HepG2 (cell line): ENCODE measurements around the gene MLXIPL. TPM values are rescaled to one million over a fixed set of nuclear protein-coding genes. Genes with fewer than 3 reads are reported as not detected.

ENCODE experiments used
- ARID4A ChIP-seq: sonication (generic); formaldehyde crosslinking; IDR thresholded peaks from 2 replicates; pipeline ENCODE4 v1.5.0; 2020; ENCODE audit warnings: mild to moderate bottlenecking, missing genetic modification reagents, borderline replicate concordance
- GATAD2A ChIP-seq: IDR thresholded peaks from 2 replicates; pipeline ENCODE4 v1.6.1; 2016
- HOXD1 ChIP-seq: sonication (generic); formaldehyde crosslinking; IDR thresholded peaks from 2 replicates; pipeline ENCODE4 v1.5.0; 2020; ENCODE audit warnings: missing genetic modification reagents
- LRRFIP1 ChIP-seq: sonication (generic); formaldehyde crosslinking; conservative IDR thresholded peaks from 2 replicates; pipeline ENCODE4 v1.4.0; 2020; ENCODE audit warnings: missing genetic modification reagents
- MAFF ChIP-seq: IDR thresholded peaks from 2 replicates; pipeline ENCODE4 v1.6.1; 2011; ENCODE audit warnings: low read depth, low read length, improper control_type of control experiment
- ZNF260 ChIP-seq: sonication (generic); formaldehyde crosslinking; IDR thresholded peaks from 2 replicates; pipeline ENCODE4 v1.4.0; 2020; ENCODE audit warnings: missing genetic modification reagents, low read depth, mild to moderate bottlenecking, borderline replicate concordance
- ZNF3 ChIP-seq: IDR thresholded peaks from 2 replicates; pipeline ENCODE4 v1.7.0; 2017; ENCODE audit warnings: inconsistent platforms
- ZNF318 ChIP-seq: sonication (generic); formaldehyde crosslinking; IDR thresholded peaks from 2 replicates; pipeline ENCODE4 v1.4.0; 2020; ENCODE audit warnings: mild to moderate bottlenecking, missing genetic modification reagents
- ZNF431 ChIP-seq: sonication (generic); formaldehyde crosslinking; IDR thresholded peaks from 2 replicates; pipeline ENCODE4 v1.9.0; 2022; ENCODE audit warnings: missing genetic modification reagents, low read depth, mild to moderate bottlenecking, borderline replicate concordance
- ZNF773 ChIP-seq: sonication (generic); formaldehyde crosslinking; IDR thresholded peaks from 2 replicates; pipeline ENCODE4 v1.4.0; 2020; ENCODE audit warnings: missing genetic modification reagents, borderline replicate concordance
- polyA plus RNA-seq, 8 experiments: library from polyadenylated mRNA; depleted of rRNA in 3 of 8; stranded (reverse) in 7 of 8; unstranded in 1 of 8; fragments of >200 nt; fragmentation: Illumina TruSeq in 4 of 8; extraction: Trizol in 4 of 8; gene quantifications; 2 replicates each; pipeline versions ENCODE4 v1.2.1 to v1.2.3, GENCODE V29; 2011 to 2016; ENCODE audit warnings: low read depth in 4 of 8, missing spikeins in 1 of 8, mixed read lengths in 1 of 8; ENCODE audit not compliant: insufficient read depth in 1 of 8
- total RNA-seq, 5 experiments: library from RNA; depleted of rRNA; stranded (reverse); fragments of >200 nt; fragmentation: Illumina TruSeq; extraction: Trizol; gene quantifications; 2 replicates each; pipeline ENCODE4 v1.2.3, GENCODE V29; 2016; ENCODE audit warnings: low read depth in 1 of 5
- TF ChIP-seq, protein P1 (sequence below): sonication (generic); formaldehyde crosslinking; IDR thresholded peaks from 2 replicates; pipeline ENCODE4 v1.9.0; 2021; ENCODE audit warnings: missing genetic modification reagents, borderline replicate concordance

MLXIPL gene
- total and polyA plus RNA-seq, 2 of the 13 experiments (the other 11 are each of a cell fraction or from before 2014, with no cell fraction given) = 51.6 to 60.1 TPM

- no peak for TF ChIP-seq ZNF318 (CRISPR knock-in tag)
- TF ChIP-seq, protein P1, sequence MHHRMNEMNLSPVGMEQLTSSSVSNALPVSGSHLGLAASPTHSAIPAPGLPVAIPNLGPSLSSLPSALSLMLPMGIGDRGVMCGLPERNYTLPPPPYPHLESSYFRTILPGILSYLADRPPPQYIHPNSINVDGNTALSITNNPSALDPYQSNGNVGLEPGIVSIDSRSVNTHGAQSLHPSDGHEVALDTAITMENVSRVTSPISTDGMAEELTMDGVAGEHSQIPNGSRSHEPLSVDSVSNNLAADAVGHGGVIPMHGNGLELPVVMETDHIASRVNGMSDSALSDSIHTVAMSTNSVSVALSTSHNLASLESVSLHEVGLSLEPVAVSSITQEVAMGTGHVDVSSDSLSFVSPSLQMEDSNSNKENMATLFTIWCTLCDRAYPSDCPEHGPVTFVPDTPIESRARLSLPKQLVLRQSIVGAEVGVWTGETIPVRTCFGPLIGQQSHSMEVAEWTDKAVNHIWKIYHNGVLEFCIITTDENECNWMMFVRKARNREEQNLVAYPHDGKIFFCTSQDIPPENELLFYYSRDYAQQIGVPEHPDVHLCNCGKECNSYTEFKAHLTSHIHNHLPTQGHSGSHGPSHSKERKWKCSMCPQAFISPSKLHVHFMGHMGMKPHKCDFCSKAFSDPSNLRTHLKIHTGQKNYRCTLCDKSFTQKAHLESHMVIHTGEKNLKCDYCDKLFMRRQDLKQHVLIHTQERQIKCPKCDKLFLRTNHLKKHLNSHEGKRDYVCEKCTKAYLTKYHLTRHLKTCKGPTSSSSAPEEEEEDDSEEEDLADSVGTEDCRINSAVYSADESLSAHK (CRISPR knock-in tag) = no peak
- TF ChIP-seq HOXD1 (CRISPR knock-in tag) = no peak; the same call in 1 of the 2 replicates
- TF ChIP-seq MAFF = no peak
- TF ChIP-seq ZNF773 (CRISPR knock-in tag) = no peak
- TF ChIP-seq LRRFIP1 (CRISPR knock-in tag) = no peak
- peak; percentile 93 for TF ChIP-seq ZNF431
- TF ChIP-seq ZNF3 (CRISPR knock-in tag) = no peak; the same call in 1 of the 2 replicates
- TF ChIP-seq ZNF260 (CRISPR knock-in tag) = no peak
- peak; percentile 89; the same call in 1 of the 2 replicates for TF ChIP-seq ARID4A (CRISPR knock-in tag)
- TF ChIP-seq GATAD2A (CRISPR knock-in tag) = peak; percentile 98
Observed at GRCh38 chr7:73612598-73613269, 11.6 kb downstream of the MLXIPL start (continued).
